ENCODE measurements around the gene ZNF592.

ZNF592 gene, protein sequence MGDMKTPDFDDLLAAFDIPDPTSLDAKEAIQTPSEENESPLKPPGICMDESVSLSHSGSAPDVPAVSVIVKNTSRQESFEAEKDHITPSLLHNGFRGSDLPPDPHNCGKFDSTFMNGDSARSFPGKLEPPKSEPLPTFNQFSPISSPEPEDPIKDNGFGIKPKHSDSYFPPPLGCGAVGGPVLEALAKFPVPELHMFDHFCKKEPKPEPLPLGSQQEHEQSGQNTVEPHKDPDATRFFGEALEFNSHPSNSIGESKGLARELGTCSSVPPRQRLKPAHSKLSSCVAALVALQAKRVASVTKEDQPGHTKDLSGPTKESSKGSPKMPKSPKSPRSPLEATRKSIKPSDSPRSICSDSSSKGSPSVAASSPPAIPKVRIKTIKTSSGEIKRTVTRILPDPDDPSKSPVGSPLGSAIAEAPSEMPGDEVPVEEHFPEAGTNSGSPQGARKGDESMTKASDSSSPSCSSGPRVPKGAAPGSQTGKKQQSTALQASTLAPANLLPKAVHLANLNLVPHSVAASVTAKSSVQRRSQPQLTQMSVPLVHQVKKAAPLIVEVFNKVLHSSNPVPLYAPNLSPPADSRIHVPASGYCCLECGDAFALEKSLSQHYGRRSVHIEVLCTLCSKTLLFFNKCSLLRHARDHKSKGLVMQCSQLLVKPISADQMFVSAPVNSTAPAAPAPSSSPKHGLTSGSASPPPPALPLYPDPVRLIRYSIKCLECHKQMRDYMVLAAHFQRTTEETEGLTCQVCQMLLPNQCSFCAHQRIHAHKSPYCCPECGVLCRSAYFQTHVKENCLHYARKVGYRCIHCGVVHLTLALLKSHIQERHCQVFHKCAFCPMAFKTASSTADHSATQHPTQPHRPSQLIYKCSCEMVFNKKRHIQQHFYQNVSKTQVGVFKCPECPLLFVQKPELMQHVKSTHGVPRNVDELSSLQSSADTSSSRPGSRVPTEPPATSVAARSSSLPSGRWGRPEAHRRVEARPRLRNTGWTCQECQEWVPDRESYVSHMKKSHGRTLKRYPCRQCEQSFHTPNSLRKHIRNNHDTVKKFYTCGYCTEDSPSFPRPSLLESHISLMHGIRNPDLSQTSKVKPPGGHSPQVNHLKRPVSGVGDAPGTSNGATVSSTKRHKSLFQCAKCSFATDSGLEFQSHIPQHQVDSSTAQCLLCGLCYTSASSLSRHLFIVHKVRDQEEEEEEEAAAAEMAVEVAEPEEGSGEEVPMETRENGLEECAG (N-terminal part only)

DNA sequence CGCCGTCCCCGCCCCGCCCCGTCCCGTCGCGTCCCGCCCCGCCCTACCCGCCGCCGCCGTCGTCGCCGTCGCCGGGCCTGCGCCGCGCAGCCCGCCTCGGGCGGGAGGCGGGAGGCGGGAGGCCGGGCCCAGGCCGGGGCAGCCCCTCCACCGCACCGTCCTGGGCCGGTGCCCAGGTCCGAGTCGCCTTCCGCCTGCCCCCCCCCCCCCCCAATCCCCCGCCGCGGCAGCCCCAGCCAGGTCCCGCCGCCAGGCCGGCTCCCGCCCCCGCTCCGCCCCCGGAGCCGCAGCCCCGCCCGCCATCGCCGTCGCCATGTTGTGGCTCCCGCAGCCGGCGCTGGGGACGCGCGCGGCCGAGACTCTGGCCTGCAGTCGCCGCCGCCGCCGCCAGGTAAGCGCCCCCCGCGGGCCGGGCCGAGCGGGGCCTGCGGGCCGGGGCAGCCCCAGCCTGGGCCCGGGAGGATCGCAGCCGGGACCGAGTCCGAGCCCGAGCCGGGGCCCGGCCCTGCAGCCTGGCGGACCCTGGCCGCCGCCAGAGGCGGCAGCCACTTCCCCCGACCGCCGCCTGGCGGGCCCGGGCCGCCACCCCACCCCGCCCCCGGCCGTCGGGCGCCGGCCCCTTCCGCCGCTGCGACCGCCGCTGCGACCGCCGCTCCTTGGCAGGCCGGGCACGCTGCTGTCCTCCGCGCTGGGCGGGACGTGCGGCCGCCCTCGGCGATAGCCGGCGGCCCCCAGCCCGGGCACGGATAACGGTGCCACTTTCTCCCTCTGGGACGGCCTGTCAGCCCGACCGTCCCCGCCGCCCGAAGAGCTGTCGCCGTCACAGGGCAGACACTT is at the start of gene ZNF592:
Gene ZNF592 (plus strand): TSS at position 319 of the 837 bp plus-strand sequence. CDS start 34,084 bp downstream, outside the sequence.
- peak; percentile 92 for DNase-seq (ENCODE audit: low spot score)
- TF ChIP-seq CTCF (IDR thresholded peaks at IDR 0.05; ENCODE audit: extremely low read depth, missing control alignments), result no peak

GRCh38 chr15:84699538-84700191 is 48.7 kb upstream of the ZNF592 start:
- TF ChIP-seq CTCF (IDR thresholded peaks at IDR 0.05; ENCODE audit: extremely low read depth, missing control alignments), result no peak
- DNase-seq (ENCODE audit: low spot score), result no peak

GRCh38 chr15:84702961-84703482 is 45.4 kb upstream of the ZNF592 start:
- no peak for TF ChIP-seq CTCF (IDR thresholded peaks at IDR 0.05; ENCODE audit: extremely low read depth, missing control alignments)
- DNase-seq (ENCODE audit: low spot score), result no peak

GRCh38 chr15:84703808-84704207 is 44.6 kb upstream of the ZNF592 start:
- no peak for DNase-seq (ENCODE audit: low spot score)
- TF ChIP-seq CTCF (IDR thresholded peaks at IDR 0.05; ENCODE audit: extremely low read depth, missing control alignments), result no peak

DNA sequence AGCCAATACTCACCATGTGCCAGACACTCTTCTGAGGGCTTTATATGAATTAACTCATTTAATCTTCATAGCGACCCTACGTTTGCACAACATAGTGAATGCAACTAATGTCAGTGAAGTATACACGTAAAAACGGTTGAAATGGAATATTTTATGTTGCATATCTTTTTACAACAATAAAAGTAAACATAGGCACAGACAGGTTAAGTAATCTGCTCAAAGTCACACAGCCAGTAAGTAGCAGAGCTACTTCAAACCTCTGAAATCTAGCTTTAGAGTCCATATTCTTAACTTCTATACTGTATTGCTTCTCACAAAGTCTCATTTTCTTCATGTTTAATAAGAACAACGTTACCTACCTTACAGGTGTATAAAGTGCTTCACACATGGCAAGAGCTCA is 34.0 kb upstream of the ZNF592 start:
- no peak for TF ChIP-seq CTCF (IDR thresholded peaks at IDR 0.05; ENCODE audit: extremely low read depth, missing control alignments)
- DNase-seq (ENCODE audit: low spot score), result no peak

DNA sequence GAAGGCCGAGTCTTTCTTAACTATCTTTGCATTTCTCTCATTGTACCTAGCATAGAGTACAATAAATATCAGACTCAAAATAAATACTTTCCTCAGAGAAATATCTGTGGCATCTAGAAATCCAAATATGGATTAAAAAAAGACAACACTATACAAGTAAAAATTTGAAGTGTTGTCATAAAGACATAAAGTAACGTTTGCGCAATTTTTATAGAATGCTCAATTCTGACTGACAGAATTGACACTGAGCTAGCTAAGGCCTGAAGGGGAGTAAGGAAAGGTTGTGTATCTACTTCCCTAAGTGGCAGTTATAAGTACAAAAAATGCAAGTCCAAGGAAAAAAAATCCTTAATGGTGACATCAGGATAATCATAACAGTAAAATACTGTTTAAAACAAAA is 33.6 kb upstream of the ZNF592 start:
- TF ChIP-seq CTCF (IDR thresholded peaks at IDR 0.05; ENCODE audit: extremely low read depth, missing control alignments), result no peak
- DNase-seq (ENCODE audit: low spot score), result no peak
